ENCODE measurements around the gene DOCK11. TPM values are rescaled to one million over a fixed set of nuclear protein-coding genes. Genes with fewer than 3 reads are reported as not detected.

Gene DOCK11
- total and polyA plus RNA-seq, 9 of the 15 experiments (the other 6 are each of a cell fraction or from before 2014, with no cell fraction given), result 41.8 to 77.8 (median 50.9) TPM

- TF ChIP-seq PHTF2 (CRISPR knock-in tag; IDR thresholded peaks at IDR 0.05) (no peak), SMAD1 (IDR thresholded peaks at IDR 0.05; ENCODE audit: low read depth, low read length, partially characterized antibody) (no peak), DPF2 (IDR thresholded peaks at IDR 0.05) (peak; percentile 78), RB1 (IDR thresholded peaks at IDR 0.05; ENCODE audit: low read depth) (no peak), SMAD4 (CRISPR knock-in tag; conservative IDR thresholded peaks at IDR 0.05) (peak; percentile 93), ZBTB34 (CRISPR knock-in tag; IDR thresholded peaks at IDR 0.05) (no peak), THRAP3 (IDR thresholded peaks at IDR 0.05; ENCODE audit: borderline replicate concordance) (no peak), CBX2 (IDR thresholded peaks at IDR 0.05; ENCODE audit: insufficient read depth, low read length, poor library complexity, severe bottlenecking) (no peak), ZBTB1 (CRISPR knock-in tag; IDR thresholded peaks at IDR 0.05; ENCODE audit: borderline replicate concordance, low read depth) (no peak), BCOR (IDR thresholded peaks at IDR 0.05) (peak; percentile 30; the same call in 1 of the 2 replicates), HOXB6 (CRISPR knock-in tag; IDR thresholded peaks at IDR 0.05; ENCODE audit: borderline replicate concordance) (no peak), DLX4 (CRISPR knock-in tag; IDR thresholded peaks at IDR 0.05) (no peak), MECOM (CRISPR knock-in tag; IDR thresholded peaks at IDR 0.05) (peak; percentile 88), ARID3A (IDR thresholded peaks at IDR 0.05; ENCODE audit: borderline replicate concordance, low read depth, low read length) (0 out of 2 replicates have a peak, but pooled peaks have one; percentile 15), SMARCA5 (IDR thresholded peaks at IDR 0.05) (no peak), CHD4 (IDR thresholded peaks at IDR 0.05; ENCODE audit: insufficient read depth, insufficient replicate concordance, low read depth, low read length, poor library complexity, severe bottlenecking) (no peak), NFIC (IDR thresholded peaks at IDR 0.05) (no peak), SRSF3 (IDR thresholded peaks at IDR 0.05; ENCODE audit: insufficient read depth, low read length) (no peak), ZBTB26 (CRISPR knock-in tag; IDR thresholded peaks at IDR 0.05) (no peak), TRIM24 (IDR thresholded peaks at IDR 0.05) (no peak), KDM1A (IDR thresholded peaks at IDR 0.05) (peak; percentile 99)
- TF ChIP-seq, protein P1, sequence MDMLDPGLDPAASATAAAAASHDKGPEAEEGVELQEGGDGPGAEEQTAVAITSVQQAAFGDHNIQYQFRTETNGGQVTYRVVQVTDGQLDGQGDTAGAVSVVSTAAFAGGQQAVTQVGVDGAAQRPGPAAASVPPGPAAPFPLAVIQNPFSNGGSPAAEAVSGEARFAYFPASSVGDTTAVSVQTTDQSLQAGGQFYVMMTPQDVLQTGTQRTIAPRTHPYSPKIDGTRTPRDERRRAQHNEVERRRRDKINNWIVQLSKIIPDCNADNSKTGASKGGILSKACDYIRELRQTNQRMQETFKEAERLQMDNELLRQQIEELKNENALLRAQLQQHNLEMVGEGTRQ (CRISPR knock-in tag; IDR thresholded peaks at IDR 0.05), result no peak
These were observed 229.2 kb downstream of the DOCK11 start (continued) for GRCh38 chrX:118724775-118725174.
